Central memory CD8-positive, alpha-beta T cell (primary cell): ENCODE measurements around the gene PCSK1.
"Not testable (repeated sequence)": the region's sequence is repeated elsewhere in the genome, so short reads cannot be mapped to it uniquely, and the experiment has no call there.

Experiments used
- ATAC-seq: fragments of 150-1000 bp; cut with Tn5 transposase; replicated peaks from 2 replicates; pipeline ENCODE4 v1.10.0; 2022; ENCODE audit warnings: mild to moderate bottlenecking, moderate FRiP score, moderate number of reproducible peaks; ENCODE audit not compliant: poor library complexity, severe bottlenecking; ENCODE audit errors: extremely low read depth
- DNase-seq, 2 donors: peaks; one replicate each; pipeline ENCODE4 v3.0.0; 2021; ENCODE audit warnings: low spot score in 2 of 2
- H3K27ac Mint-ChIP-seq: one replicate; pipeline ENCODE4 v1.8.0; 2022; ENCODE audit warnings: low read depth, mild to moderate bottlenecking, moderate library complexity, mixed read lengths
- H3K27me3 Mint-ChIP-seq: one replicate; pipeline ENCODE4 v1.8.0; 2022; ENCODE audit warnings: mixed read lengths
- H3K36me3 Mint-ChIP-seq: one replicate; pipeline ENCODE4 v1.8.0; 2022; ENCODE audit warnings: mild to moderate bottlenecking, moderate library complexity, mixed read lengths; ENCODE audit not compliant: insufficient read depth
- H3K4me1 Mint-ChIP-seq: one replicate; pipeline ENCODE4 v1.8.0; 2022; ENCODE audit warnings: mixed read lengths
- H3K4me3 Mint-ChIP-seq: one replicate; pipeline ENCODE4 v1.8.0; 2022; ENCODE audit warnings: mild to moderate bottlenecking, moderate library complexity, mixed read lengths
- H3K9me3 Mint-ChIP-seq: one replicate; pipeline ENCODE4 v1.8.0; 2022; ENCODE audit warnings: mixed read lengths

Gene PCSK1

DNA sequence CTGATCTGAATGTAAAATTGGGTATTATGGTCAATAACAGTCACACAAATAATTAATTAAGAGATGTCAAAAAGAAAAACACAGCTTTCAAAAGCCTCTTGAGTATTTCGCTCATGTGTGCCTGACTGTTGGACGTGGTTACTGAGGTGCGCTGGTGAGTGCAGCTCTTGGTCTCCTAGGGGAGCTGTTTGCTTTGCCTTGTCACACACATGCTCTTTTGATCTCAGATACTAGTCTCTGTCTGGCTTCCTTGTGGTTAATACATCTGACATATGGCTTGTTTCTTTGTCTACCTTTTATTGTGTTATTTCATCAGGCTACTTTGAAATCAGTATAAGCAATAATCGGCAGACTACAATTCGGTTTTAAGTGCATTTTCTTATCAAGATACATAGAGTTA, 51.5 kb downstream of the PCSK1 start:
- ATAC-seq = peak; percentile 43

GRCh38 chr5:96379896-96380295, 53.2 kb downstream of the PCSK1 start:
- DNase-seq (no peak), ATAC-seq (no peak)
- no peaks in the 10 kb centered on the region for H3K9me3 Mint-ChIP-seq
- no peak overlapping the region for H3K27ac Mint-ChIP-seq
- H3K4me3 Mint-ChIP-seq = no peak overlapping the region
- peaks cover under 1% of the 10 kb centered on the region for H3K4me1 Mint-ChIP-seq
- H3K27me3 Mint-ChIP-seq = peaks cover 40% of the 10 kb centered on the region
- no peaks in the 10 kb centered on the region for H3K36me3 Mint-ChIP-seq

More for the DNA sequence above, 51.5 kb downstream of the PCSK1 start:
- Mint-ChIP-seq H3K4me3 (no peak overlapping the region), H3K4me1 (no peaks in the 10 kb centered on the region), H3K9me3 (no peaks in the 10 kb centered on the region), H3K27ac (no peak overlapping the region), H3K36me3 (no peaks in the 10 kb centered on the region), H3K27me3 (peaks cover 41% of the 10 kb centered on the region)
- DNase-seq = no peak

- DNase-seq (no peak), ATAC-seq (no peak)
- Mint-ChIP-seq H3K36me3 (no peaks in the 10 kb centered on the region), H3K27me3 (peaks cover 40% of the 10 kb centered on the region), H3K27ac (no peak overlapping the region), H3K4me1 (peaks cover 7% of the 10 kb centered on the region), H3K4me3 (no peak overlapping the region), H3K9me3 (no peaks in the 10 kb centered on the region)
Observed at GRCh38 chr5:96377597-96377996, 55.5 kb downstream of the PCSK1 start.

- no peak overlapping the region for H3K4me3 Mint-ChIP-seq
- no peak for DNase-seq
- no peaks in the 10 kb centered on the region for H3K9me3 Mint-ChIP-seq
- no peak overlapping the region for H3K27ac Mint-ChIP-seq
- peaks cover 40% of the 10 kb centered on the region for H3K27me3 Mint-ChIP-seq
- no peaks in the 10 kb centered on the region for H3K36me3 Mint-ChIP-seq
- ATAC-seq = no peak
- peaks cover 7% of the 10 kb centered on the region for H3K4me1 Mint-ChIP-seq
Observed at GRCh38 chr5:96377167-96377566, 55.9 kb downstream of the PCSK1 start.

GRCh38 chr5:96374653-96375052, 58.4 kb downstream of the PCSK1 start:
- peaks cover 54% of the 10 kb centered on the region for H3K27me3 Mint-ChIP-seq
- H3K36me3 Mint-ChIP-seq = no peaks in the 10 kb centered on the region
- H3K27ac Mint-ChIP-seq = no peak overlapping the region
- no peaks in the 10 kb centered on the region for H3K9me3 Mint-ChIP-seq
- H3K4me3 Mint-ChIP-seq = peak overlapping the region; percentile 28
- ATAC-seq (peak; percentile 67), DNase-seq (no peak)
- H3K4me1 Mint-ChIP-seq = peaks cover 7% of the 10 kb centered on the region

DNA sequence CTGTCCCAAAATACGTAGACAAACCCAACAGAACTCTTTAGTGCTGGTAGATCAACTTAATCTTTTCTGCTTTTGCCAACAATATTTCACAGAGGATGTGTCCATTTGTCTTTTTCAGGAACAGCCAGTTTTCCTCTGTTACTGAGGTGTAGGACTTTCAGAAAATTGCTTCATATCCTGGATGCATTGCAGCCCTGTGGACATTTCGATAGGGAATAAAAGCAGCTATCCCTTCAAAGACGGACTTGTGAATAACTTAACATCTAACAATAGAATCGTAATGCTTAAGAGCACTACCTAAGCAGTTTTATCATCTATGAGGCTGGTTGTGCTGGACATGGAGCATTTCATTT, 59.7 kb downstream of the PCSK1 start:
- Mint-ChIP-seq H3K4me1 (peaks cover 7% of the 10 kb centered on the region), H3K27me3 (peaks cover 65% of the 10 kb centered on the region), H3K27ac (no peak overlapping the region), H3K4me3 (no peak overlapping the region), H3K36me3 (no peaks in the 10 kb centered on the region), H3K9me3 (no peaks in the 10 kb centered on the region)
- ATAC-seq (no peak), DNase-seq (no peak)

DNA sequence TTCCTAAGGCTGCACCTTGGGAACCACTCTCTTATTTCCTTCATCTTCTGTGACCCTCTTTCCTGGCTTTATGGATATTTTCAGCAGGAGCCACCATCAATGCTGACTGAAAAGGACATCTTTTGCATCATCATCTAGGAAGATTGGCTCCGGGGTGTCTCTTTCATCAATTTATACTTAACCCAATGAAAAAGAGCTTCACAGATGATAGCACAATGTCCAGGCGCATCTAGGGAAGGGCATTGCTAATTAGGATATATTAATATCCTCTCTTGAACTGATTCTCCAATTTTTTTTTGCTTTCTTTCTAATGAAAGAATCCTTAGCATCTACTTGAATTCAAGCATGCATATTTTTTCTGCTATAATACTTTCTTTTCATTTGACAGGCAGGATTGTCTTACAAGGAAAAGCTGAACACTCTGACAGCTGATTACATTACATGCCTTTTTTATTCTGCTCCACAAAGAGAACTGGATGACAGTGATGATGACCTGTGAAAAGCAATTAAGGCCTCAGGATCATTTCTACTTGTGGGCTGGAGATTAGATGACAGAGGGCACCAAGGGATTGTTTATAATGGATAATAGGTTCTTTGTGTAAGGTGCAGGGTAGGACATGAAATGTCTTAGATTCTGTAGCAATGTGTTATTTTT, 60.2 kb downstream of the PCSK1 start:
- H3K36me3 Mint-ChIP-seq = no peaks in the 10 kb centered on the region
- no peaks in the 10 kb centered on the region for H3K9me3 Mint-ChIP-seq
- DNase-seq (no peak), ATAC-seq (no peak)
- peaks cover 70% of the 10 kb centered on the region for H3K27me3 Mint-ChIP-seq
- no peak overlapping the region for H3K27ac Mint-ChIP-seq
- H3K4me1 Mint-ChIP-seq = peaks cover 7% of the 10 kb centered on the region
- no peak overlapping the region for H3K4me3 Mint-ChIP-seq

DNA sequence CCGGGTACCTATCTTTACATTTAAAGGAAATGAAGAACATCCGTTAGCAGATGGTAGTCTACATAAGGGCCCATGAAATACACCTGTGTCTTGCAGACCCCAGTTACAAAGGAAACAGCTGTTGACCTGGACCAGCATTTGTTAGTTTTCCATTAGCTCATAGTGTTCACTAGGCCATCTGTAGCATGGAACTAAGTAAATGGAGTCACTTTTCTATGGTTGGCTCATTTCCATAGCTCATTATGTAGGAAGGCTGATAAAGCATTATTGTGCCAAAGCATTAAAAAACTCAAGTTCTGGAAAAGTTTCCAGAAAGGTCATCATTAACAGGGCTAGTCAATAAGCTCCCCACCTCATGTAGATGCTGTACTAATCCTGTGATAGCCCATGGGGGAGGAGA, 62.1 kb downstream of the PCSK1 start:
- H3K4me3 Mint-ChIP-seq = no peak overlapping the region
- H3K27ac Mint-ChIP-seq = no peak overlapping the region
- H3K9me3 Mint-ChIP-seq = no peaks in the 10 kb centered on the region
- no peaks in the 10 kb centered on the region for H3K36me3 Mint-ChIP-seq
- H3K4me1 Mint-ChIP-seq = peaks cover 7% of the 10 kb centered on the region
- no peak for ATAC-seq
- H3K27me3 Mint-ChIP-seq = peaks cover 84% of the 10 kb centered on the region
- no peak for DNase-seq

GRCh38 chr5:96367337-96367736, 65.7 kb downstream of the PCSK1 start:
- peaks cover 76% of the 10 kb centered on the region for H3K27me3 Mint-ChIP-seq
- not testable (repeated sequence) for H3K9me3 Mint-ChIP-seq, DNase-seq, H3K4me3 Mint-ChIP-seq, H3K36me3 Mint-ChIP-seq, H3K4me1 Mint-ChIP-seq, ATAC-seq, H3K27ac Mint-ChIP-seq

- Mint-ChIP-seq H3K36me3 (no peaks in the 10 kb centered on the region), H3K9me3 (no peaks in the 10 kb centered on the region), H3K4me3 (no peak overlapping the region), H3K27ac (no peak overlapping the region), H3K4me1 (no peaks in the 10 kb centered on the region), H3K27me3 (peaks cover 3% of the 10 kb centered on the region)
- ATAC-seq = no peak
- no peak for DNase-seq
Observed at GRCh38 chr5:96354237-96354636, 78.8 kb downstream of the PCSK1 start.

- Mint-ChIP-seq H3K36me3 (no peaks in the 10 kb centered on the region), H3K4me1 (no peaks in the 10 kb centered on the region), H3K4me3 (no peak overlapping the region), H3K27me3 (no peaks in the 10 kb centered on the region), H3K27ac (no peak overlapping the region), H3K9me3 (no peaks in the 10 kb centered on the region)
- ATAC-seq = no peak
- DNase-seq = no peak
Observed at GRCh38 chr5:96353220-96353619, 79.8 kb downstream of the PCSK1 start.

DNA sequence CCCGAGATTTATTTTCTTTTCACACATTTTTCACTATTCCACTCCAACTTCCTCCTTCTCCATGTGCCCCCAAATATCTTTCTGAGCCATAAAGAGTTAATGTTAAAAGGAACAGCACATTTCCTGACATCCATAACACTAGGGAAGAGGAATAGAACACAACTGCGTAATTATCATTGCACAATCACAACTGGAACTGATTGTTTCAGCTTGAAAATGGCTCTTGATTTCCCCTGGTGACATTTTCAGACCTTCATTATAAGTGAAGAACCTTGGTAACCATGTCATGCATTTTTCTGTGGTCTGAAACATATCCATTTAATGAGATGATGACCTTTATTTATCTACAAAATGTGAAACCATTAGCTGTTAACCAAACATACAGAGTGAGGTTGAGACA, 82.4 kb downstream of the PCSK1 start:
- H3K4me3 Mint-ChIP-seq = no peak overlapping the region
- H3K4me1 Mint-ChIP-seq = peaks cover 1% of the 10 kb centered on the region
- no peaks in the 10 kb centered on the region for H3K27me3 Mint-ChIP-seq
- H3K9me3 Mint-ChIP-seq = no peaks in the 10 kb centered on the region
- no peak for ATAC-seq
- no peak overlapping the region for H3K27ac Mint-ChIP-seq
- no peak for DNase-seq
- H3K36me3 Mint-ChIP-seq = no peaks in the 10 kb centered on the region

DNA sequence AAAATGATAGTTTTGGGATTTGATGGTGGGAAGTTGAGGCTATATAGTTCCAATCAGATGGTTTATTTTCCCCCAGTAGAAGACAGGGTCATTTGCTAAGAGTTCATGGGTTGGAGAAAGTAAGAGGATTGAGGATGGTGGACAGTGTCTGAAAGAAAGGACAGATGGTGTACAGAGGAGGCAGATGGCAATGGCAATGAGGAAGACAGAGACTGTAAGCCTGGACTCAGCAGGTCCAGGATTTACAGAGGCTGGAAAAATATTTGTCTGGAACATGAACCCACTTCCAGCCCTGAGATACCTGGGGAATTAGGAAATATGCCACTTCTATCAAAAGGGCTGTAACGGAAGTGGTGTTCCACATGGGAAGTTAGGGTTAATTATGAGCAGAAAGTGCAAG, 84.5 kb downstream of the PCSK1 start:
- peaks cover 4% of the 10 kb centered on the region for H3K4me1 Mint-ChIP-seq
- H3K9me3 Mint-ChIP-seq = no peaks in the 10 kb centered on the region
- no peaks in the 10 kb centered on the region for H3K27me3 Mint-ChIP-seq
- ATAC-seq (no peak), DNase-seq (no peak)
- no peaks in the 10 kb centered on the region for H3K36me3 Mint-ChIP-seq
- H3K27ac Mint-ChIP-seq = no peak overlapping the region
- no peak overlapping the region for H3K4me3 Mint-ChIP-seq
